ENCODE data around the gene NR1I3.
"Not testable (repeated sequence)": the region's sequence is repeated elsewhere in the genome, so short reads cannot be mapped to it uniquely, and the experiment has no call there.

Gene NR1I3

GRCh38 chr1:161238039-161238473 is at the start of gene NR1I3:
Gene NR1I3, minus strand, starts transcription at chr1:161238203. Its CDS starts 1,638 bp downstream, at chr1:161236565.
- no peak for DNase-seq (ENCODE audit: low read depth)

- no peak for DNase-seq (ENCODE audit: low read depth)
Measured at GRCh38 chr1:161287482-161288054, 49.6 kb upstream of the NR1I3 start.

- no peak for DNase-seq (ENCODE audit: low read depth)
Measured at GRCh38 chr1:161285521-161285920, 47.5 kb upstream of the NR1I3 start.

- no peak for DNase-seq (ENCODE audit: low read depth)
Measured at GRCh38 chr1:161285113-161285512, 47.1 kb upstream of the NR1I3 start.

GRCh38 chr1:161282991-161283390 is 45.0 kb upstream of the NR1I3 start:
- no peak for DNase-seq (ENCODE audit: low read depth)

GRCh38 chr1:161274874-161275273 is 36.9 kb upstream of the NR1I3 start:
- no peak for DNase-seq (ENCODE audit: low read depth)

GRCh38 chr1:161273402-161273801 is 35.4 kb upstream of the NR1I3 start:
- no peak for DNase-seq (ENCODE audit: low read depth)

GRCh38 chr1:161267321-161267720 is 29.3 kb upstream of the NR1I3 start:
- no peak for DNase-seq (ENCODE audit: low read depth)

GRCh38 chr1:161266836-161267235 is 28.8 kb upstream of the NR1I3 start:
- DNase-seq (ENCODE audit: low read depth), result no peak

GRCh38 chr1:161266202-161266601 is 28.2 kb upstream of the NR1I3 start:
- peak; percentile 9 for DNase-seq (ENCODE audit: low read depth)

GRCh38 chr1:161265305-161265704 is 27.3 kb upstream of the NR1I3 start:
- no peak for DNase-seq (ENCODE audit: low read depth)

GRCh38 chr1:161261261-161262235 is 23.5 kb upstream of the NR1I3 start:
- no peak for DNase-seq (ENCODE audit: low read depth)

GRCh38 chr1:161260376-161261260 is 22.6 kb upstream of the NR1I3 start:
- DNase-seq (ENCODE audit: low read depth), result no peak

GRCh38 chr1:161259765-161260164 is 21.8 kb upstream of the NR1I3 start:
- no peak for DNase-seq (ENCODE audit: low read depth)

GRCh38 chr1:161259345-161259702 is 21.3 kb upstream of the NR1I3 start:
- no peak for DNase-seq (ENCODE audit: low read depth)

- DNase-seq (ENCODE audit: low read depth), result no peak
Measured at GRCh38 chr1:161258439-161259344, 20.7 kb upstream of the NR1I3 start, which contains the start of gene PCP4L1. Gene PCP4L1, plus strand, starts transcription at chr1:161258745. Its CDS starts 230 bp downstream, at chr1:161258975.

- not testable (repeated sequence) for DNase-seq (ENCODE audit: low read depth)
Measured at GRCh38 chr1:161257109-161257508, 19.1 kb upstream of the NR1I3 start.

- DNase-seq (ENCODE audit: low read depth), result not testable (repeated sequence)
Measured at GRCh38 chr1:161255955-161256520, 18.0 kb upstream of the NR1I3 start.

- DNase-seq (ENCODE audit: low read depth), result not testable (repeated sequence)
Measured at GRCh38 chr1:161255302-161255701, 17.3 kb upstream of the NR1I3 start.

GRCh38 chr1:161251579-161251978 is 13.6 kb upstream of the NR1I3 start:
- DNase-seq (ENCODE audit: low read depth), result no peak

GRCh38 chr1:161250829-161251228 is 12.8 kb upstream of the NR1I3 start:
- DNase-seq (ENCODE audit: low read depth), result no peak

Measured in HS-27A (cell line).